Neural cell (in vitro differentiated cells): Measurements from ENCODE around the gene MYLK3.

Source experiments
- EP300 ChIP-seq: fragments of 450-650 bp; conservative IDR thresholded peaks from 2 replicates; pipeline ENCODE4 v1.6.1; 2014; ENCODE audit warnings: antibody characterized with exemption, mild to moderate bottlenecking, moderate library complexity; ENCODE audit not compliant: poor library complexity, severe bottlenecking
- EZH2 ChIP-seq: fragments of 200-600, 300-800 bp; shearing (Covaris generic), sonication (generic); IDR thresholded peaks from 2 replicates; pipeline ENCODE4 v1.6.1; 2014; ENCODE audit warnings: antibody characterized with exemption, low read length, borderline replicate concordance, mild to moderate bottlenecking; ENCODE audit not compliant: insufficient read depth, poor library complexity, severe bottlenecking
- RAD21 ChIP-seq: fragments of 450-650 bp; conservative IDR thresholded peaks from 2 replicates; pipeline ENCODE4 v1.6.1; 2014; ENCODE audit warnings: antibody characterized with exemption, mild to moderate bottlenecking, moderate library complexity
- SMC3 ChIP-seq: fragments of 450-650 bp; conservative IDR thresholded peaks from 2 replicates; pipeline ENCODE4 v1.6.1; 2014; ENCODE audit warnings: antibody characterized with exemption, mild to moderate bottlenecking, moderate library complexity; ENCODE audit not compliant: poor library complexity
- TAF1 ChIP-seq: IDR thresholded peaks from 2 replicates; pipeline ENCODE4 v1.6.1; 2012; ENCODE audit warnings: low read depth
- TF ChIP-seq, protein P1 (sequence below): fragments of 450-650 bp; IDR thresholded peaks from 2 replicates; pipeline ENCODE4 v1.5.1; 2014; ENCODE audit warnings: antibody characterized with exemption, mild to moderate bottlenecking, moderate library complexity; ENCODE audit not compliant: poor library complexity, severe bottlenecking

GRCh38 chr16:46793841-46794240, 45.7 kb upstream of the MYLK3 start:
- no peak for TF ChIP-seq EZH2
- TF ChIP-seq TAF1: no peak
- TF ChIP-seq, protein P1, sequence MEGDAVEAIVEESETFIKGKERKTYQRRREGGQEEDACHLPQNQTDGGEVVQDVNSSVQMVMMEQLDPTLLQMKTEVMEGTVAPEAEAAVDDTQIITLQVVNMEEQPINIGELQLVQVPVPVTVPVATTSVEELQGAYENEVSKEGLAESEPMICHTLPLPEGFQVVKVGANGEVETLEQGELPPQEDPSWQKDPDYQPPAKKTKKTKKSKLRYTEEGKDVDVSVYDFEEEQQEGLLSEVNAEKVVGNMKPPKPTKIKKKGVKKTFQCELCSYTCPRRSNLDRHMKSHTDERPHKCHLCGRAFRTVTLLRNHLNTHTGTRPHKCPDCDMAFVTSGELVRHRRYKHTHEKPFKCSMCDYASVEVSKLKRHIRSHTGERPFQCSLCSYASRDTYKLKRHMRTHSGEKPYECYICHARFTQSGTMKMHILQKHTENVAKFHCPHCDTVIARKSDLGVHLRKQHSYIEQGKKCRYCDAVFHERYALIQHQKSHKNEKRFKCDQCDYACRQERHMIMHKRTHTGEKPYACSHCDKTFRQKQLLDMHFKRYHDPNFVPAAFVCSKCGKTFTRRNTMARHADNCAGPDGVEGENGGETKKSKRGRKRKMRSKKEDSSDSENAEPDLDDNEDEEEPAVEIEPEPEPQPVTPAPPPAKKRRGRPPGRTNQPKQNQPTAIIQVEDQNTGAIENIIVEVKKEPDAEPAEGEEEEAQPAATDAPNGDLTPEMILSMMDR: no peak
- no peak for TF ChIP-seq EP300
- no peak for TF ChIP-seq RAD21
- TF ChIP-seq SMC3: no peak
